Liver (tissue), 9 donors: ENCODE measurements around the gene MYL1. TPM values are rescaled to one million over a fixed set of nuclear protein-coding genes. Genes with fewer than 3 reads are reported as not detected.

Experiments used
- DNase-seq: peaks from one replicate; pipeline ENCODE4 v3.0.0-alpha.2; 2017; ENCODE audit warnings: low spot score
- H3K27ac ChIP-seq, 2 donors: one replicate each; pipeline ENCODE4 v1.7.0; 2013; ENCODE audit warnings: inconsistent platforms in 2 of 2, low read length in 2 of 2, control low read depth in 1 of 2, low read depth in 1 of 2, mild to moderate bottlenecking in 1 of 2
- H3K27me3 ChIP-seq, 4 donors: one replicate each; pipeline versions ENCODE4 v1.6.1 to v1.7.0; 2013; ENCODE audit warnings: low read length in 3 of 4, inconsistent platforms in 1 of 4, mild to moderate bottlenecking in 1 of 4, moderate library complexity in 1 of 4; ENCODE audit not compliant: control insufficient read depth in 4 of 4, insufficient read depth in 4 of 4
- H3K36me3 ChIP-seq, 4 donors: one replicate each; pipeline versions ENCODE4 v1.6.1 to v1.7.0; 2013; ENCODE audit warnings: low read length in 3 of 4, mild to moderate bottlenecking in 3 of 4, low read depth in 1 of 4, moderate library complexity in 1 of 4; ENCODE audit not compliant: control insufficient read depth in 4 of 4, insufficient read depth in 3 of 4
- H3K4me1 ChIP-seq, 4 donors: one replicate each; pipeline versions ENCODE4 v1.6.1 to v1.7.0; 2013; ENCODE audit warnings: low read length in 3 of 4, mild to moderate bottlenecking in 3 of 4, moderate library complexity in 1 of 4; ENCODE audit not compliant: control insufficient read depth in 4 of 4, insufficient read depth in 4 of 4
- H3K4me3 ChIP-seq, 3 donors: one replicate each; pipeline versions ENCODE4 v1.6.1 to v1.7.0; 2013; ENCODE audit warnings: low read length in 3 of 3, control low read depth in 1 of 3, low read depth in 1 of 3, mild to moderate bottlenecking in 1 of 3
- H3K9ac ChIP-seq, 2 donors: one replicate each; pipeline ENCODE4 v1.7.0; 2013; ENCODE audit warnings: low read length in 2 of 2, mild to moderate bottlenecking in 2 of 2, moderate library complexity in 2 of 2, control low read depth in 1 of 2, low read depth in 1 of 2
- H3K9me3 ChIP-seq, 4 donors: one replicate each; pipeline versions ENCODE4 v1.6.1 to v1.7.0; 2013; ENCODE audit warnings: low read length in 3 of 4; ENCODE audit not compliant: control insufficient read depth in 4 of 4
- ATF3 ChIP-seq: IDR thresholded peaks from 2 replicates; pipeline ENCODE4 v1.6.1; 2016; ENCODE audit warnings: antibody characterized with exemption
- EGR1 ChIP-seq, 2 donors: IDR thresholded peaks; 2 replicates each; pipeline ENCODE4 v1.6.1; 2016 to 2018; ENCODE audit warnings: antibody characterized with exemption in 2 of 2, low read depth in 2 of 2
- FOXA1 ChIP-seq: IDR thresholded peaks from 2 replicates; pipeline ENCODE4 v1.6.1; 2016; ENCODE audit warnings: antibody characterized with exemption
- FOXA2 ChIP-seq: IDR thresholded peaks from 2 replicates; pipeline ENCODE4 v1.6.1; 2016; ENCODE audit warnings: antibody characterized with exemption
- GABPA ChIP-seq, 2 donors: IDR thresholded peaks in 1 of 2; conservative IDR thresholded peaks in 1 of 2; 2 replicates each; pipeline ENCODE4 v1.6.1; 2016; ENCODE audit warnings: antibody characterized with exemption in 2 of 2, mild to moderate bottlenecking in 1 of 2, moderate library complexity in 1 of 2
- HNF4A ChIP-seq, 2 donors: conservative IDR thresholded peaks; 2 replicates each; pipeline ENCODE4 v1.6.1; 2016; ENCODE audit warnings: antibody characterized with exemption in 2 of 2, mild to moderate bottlenecking in 2 of 2
- JUND ChIP-seq, 2 donors: IDR thresholded peaks; 2 replicates each; pipeline ENCODE4 v1.6.1; 2016; ENCODE audit warnings: antibody characterized with exemption in 2 of 2
- MAX ChIP-seq: IDR thresholded peaks from 2 replicates; pipeline ENCODE4 v1.6.1; 2016; ENCODE audit warnings: antibody characterized with exemption
- NR2F2 ChIP-seq: IDR thresholded peaks from 2 replicates; pipeline ENCODE4 v1.6.1; 2016; ENCODE audit warnings: antibody characterized with exemption
- RAD21 ChIP-seq, 2 donors: IDR thresholded peaks; 2 replicates each; pipeline ENCODE4 v1.6.1; 2016; ENCODE audit warnings: antibody characterized with exemption in 2 of 2, mild to moderate bottlenecking in 2 of 2
- REST ChIP-seq: IDR thresholded peaks from 2 replicates; pipeline ENCODE4 v1.6.1; 2016; ENCODE audit warnings: antibody characterized with exemption, mild to moderate bottlenecking
- RXRA ChIP-seq, 2 donors: IDR thresholded peaks; 2 replicates each; pipeline ENCODE4 v1.6.1; 2017 to 2018; ENCODE audit warnings: antibody characterized with exemption in 2 of 2, mild to moderate bottlenecking in 1 of 2
- SP1 ChIP-seq: IDR thresholded peaks from 2 replicates; pipeline ENCODE4 v1.6.1; 2018; ENCODE audit warnings: antibody characterized with exemption, mild to moderate bottlenecking
- YY1 ChIP-seq: IDR thresholded peaks from 2 replicates; pipeline ENCODE4 v1.6.1; 2016; ENCODE audit warnings: antibody characterized with exemption, mild to moderate bottlenecking
- ZBTB33 ChIP-seq: IDR thresholded peaks from 2 replicates; pipeline ENCODE4 v1.6.1; 2016; ENCODE audit warnings: antibody characterized with exemption
- WGBS: extraction: QIAGEN DNeasy Blood & Tissue Kit; methylation state at CpG from one replicate; pipeline ENCODE4 v1.1.7; 2013; 5-methylcytosine and 5-hydroxymethylcytosine counted together
- polyA plus RNA-seq, 2 donors: library from polyadenylated mRNA; stranded (reverse) in 1 of 2; unstranded in 1 of 2; fragments of 200-250 nt in 1 of 2; fragments of >200 nt in 1 of 2; fragmentation: Nextera tagmentation in 1 of 2; extraction: Ambion mirVana in 1 of 2; gene quantifications; one replicate each; pipeline versions ENCODE4 v1.2.1 to v1.2.3, GENCODE V29; 2013 to 2015
- total RNA-seq, 2 donors: library from RNA; depleted of rRNA; stranded (reverse); fragments of >200 nt; gene quantifications; one replicate each; pipeline ENCODE4 v1.2.3, GENCODE V29; 2014
- donor health status: healthy.
- donor health status: healthy.
- donor health status: healthy.
- donor health status: healthy.
- donor health status: healthy.

Gene MYL1
- total and polyA plus RNA-seq, 4 donors: not detected

GRCh38 chr2:210268281-210268680 is 46.7 kb downstream of the MYL1 start:
- Histone ChIP-seq H3K4me3 (no peak overlapping the region), H3K9ac (no peak overlapping the region), H3K4me1 (no peaks in the 10 kb centered on the region), H3K9me3 (no peaks in the 10 kb centered on the region), H3K36me3 (no peaks in the 10 kb centered on the region), H3K27me3 (no peaks in the 10 kb centered on the region), H3K27ac (no peak overlapping the region)
- DNase-seq: no peak
- 89% methylated on average over 1 of the region's 1 CpG for WGBS
- TF ChIP-seq HNF4A (conservative IDR thresholded peaks at IDR 0.05) (no peak), FOXA1 (no peak), REST (no peak), YY1 (no peak), JUND (IDR thresholded peaks at IDR 0.05) (no peak), SP1 (no peak), FOXA2 (no peak), NR2F2 (no peak), ZBTB33 (no peak), ATF3 (no peak)

GRCh38 chr2:210267698-210268097 is 47.3 kb downstream of the MYL1 start:
- 24% methylated on average over 1 of the region's 1 CpG for WGBS
- Histone ChIP-seq H3K4me1 (no peaks in the 10 kb centered on the region), H3K9me3 (no peaks in the 10 kb centered on the region), H3K4me3 (no peak overlapping the region), H3K27me3 (no peaks in the 10 kb centered on the region), H3K9ac (no peak overlapping the region), H3K27ac (no peak overlapping the region), H3K36me3 (no peaks in the 10 kb centered on the region)
- TF ChIP-seq ZBTB33 (no peak), RXRA (IDR thresholded peaks at IDR 0.05) (no peak), JUND (IDR thresholded peaks at IDR 0.05) (no peak), MAX (no peak), RAD21 (IDR thresholded peaks at IDR 0.05) (no peak), GABPA (IDR thresholded peaks at IDR 0.05 in 1 of 2, conservative IDR thresholded peaks at IDR 0.05 in 1 of 2) (no peak), EGR1 (IDR thresholded peaks at IDR 0.05; ENCODE audit: low read depth in 2 of 2) (no peak), FOXA2 (no peak), HNF4A (conservative IDR thresholded peaks at IDR 0.05) (no peak), NR2F2 (no peak)
- DNase-seq: no peak
